Cardiac fibroblast (primary cell): ENCODE measurements around the gene BARHL2.

ENCODE experiments used
- DNase-seq, 2 donors: peaks; one replicate each; pipeline versions ENCODE4 v3.0.0 to v3.0.0-alpha.2; 2010; ENCODE audit warnings: low read depth in 2 of 2
- H3K4me3 ChIP-seq, 2 donors: replicated peaks in 1 of 2; 1 replicate in 1 of 2; 2 replicates in 1 of 2; pipeline ENCODE4 v1.5.1; 2011; ENCODE audit warnings: low read depth in 2 of 2, low read length in 2 of 2, mild to moderate bottlenecking in 2 of 2, moderate library complexity in 1 of 2
- TF ChIP-seq, protein P1 (sequence below): IDR thresholded peaks from one replicate; pipeline ENCODE4 v1.5.1; 2011; ENCODE audit warnings: low read depth, mild to moderate bottlenecking, low read length, inconsistent platforms

The BARHL2 gene

DNA sequence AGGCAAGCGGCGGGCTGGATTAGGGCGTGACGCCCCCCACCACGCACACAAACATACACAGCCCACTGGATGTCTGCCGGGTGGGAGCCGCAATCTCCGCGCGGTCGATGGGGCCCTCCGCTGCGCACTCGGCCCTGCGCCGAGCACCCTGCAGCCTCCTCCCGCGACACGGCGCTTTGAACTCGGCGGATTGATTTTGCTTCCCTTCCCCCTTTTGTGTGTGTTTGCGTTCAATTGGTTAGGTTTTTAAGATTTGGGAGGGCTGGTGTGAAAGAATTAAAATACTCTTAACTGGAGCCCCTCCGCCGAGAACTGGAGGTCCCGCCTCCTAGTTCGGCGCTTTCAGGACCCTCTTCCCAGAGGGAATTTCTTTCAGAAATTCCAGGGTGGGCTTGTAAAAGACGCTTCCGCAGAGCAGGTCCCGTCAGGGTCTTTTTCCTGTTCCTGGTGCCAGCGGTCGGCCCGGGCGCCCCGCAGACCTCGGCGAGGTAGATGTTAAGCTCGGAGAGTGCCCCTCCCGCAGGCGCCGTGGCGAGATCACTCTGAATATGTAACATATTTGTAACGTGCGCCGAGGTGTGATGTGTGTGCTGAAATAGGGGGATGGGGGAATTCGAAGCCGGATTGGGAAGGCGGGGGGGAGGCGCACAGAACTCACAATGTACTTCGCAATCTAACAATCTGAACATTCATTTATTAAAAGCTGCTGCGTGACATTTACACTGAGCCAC is 8.0 kb upstream of the BARHL2 start:
- TF ChIP-seq, protein P1, sequence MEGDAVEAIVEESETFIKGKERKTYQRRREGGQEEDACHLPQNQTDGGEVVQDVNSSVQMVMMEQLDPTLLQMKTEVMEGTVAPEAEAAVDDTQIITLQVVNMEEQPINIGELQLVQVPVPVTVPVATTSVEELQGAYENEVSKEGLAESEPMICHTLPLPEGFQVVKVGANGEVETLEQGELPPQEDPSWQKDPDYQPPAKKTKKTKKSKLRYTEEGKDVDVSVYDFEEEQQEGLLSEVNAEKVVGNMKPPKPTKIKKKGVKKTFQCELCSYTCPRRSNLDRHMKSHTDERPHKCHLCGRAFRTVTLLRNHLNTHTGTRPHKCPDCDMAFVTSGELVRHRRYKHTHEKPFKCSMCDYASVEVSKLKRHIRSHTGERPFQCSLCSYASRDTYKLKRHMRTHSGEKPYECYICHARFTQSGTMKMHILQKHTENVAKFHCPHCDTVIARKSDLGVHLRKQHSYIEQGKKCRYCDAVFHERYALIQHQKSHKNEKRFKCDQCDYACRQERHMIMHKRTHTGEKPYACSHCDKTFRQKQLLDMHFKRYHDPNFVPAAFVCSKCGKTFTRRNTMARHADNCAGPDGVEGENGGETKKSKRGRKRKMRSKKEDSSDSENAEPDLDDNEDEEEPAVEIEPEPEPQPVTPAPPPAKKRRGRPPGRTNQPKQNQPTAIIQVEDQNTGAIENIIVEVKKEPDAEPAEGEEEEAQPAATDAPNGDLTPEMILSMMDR, result no peak
- DNase-seq, result no peak
- H3K4me3 ChIP-seq, result no peak overlapping the region

DNA sequence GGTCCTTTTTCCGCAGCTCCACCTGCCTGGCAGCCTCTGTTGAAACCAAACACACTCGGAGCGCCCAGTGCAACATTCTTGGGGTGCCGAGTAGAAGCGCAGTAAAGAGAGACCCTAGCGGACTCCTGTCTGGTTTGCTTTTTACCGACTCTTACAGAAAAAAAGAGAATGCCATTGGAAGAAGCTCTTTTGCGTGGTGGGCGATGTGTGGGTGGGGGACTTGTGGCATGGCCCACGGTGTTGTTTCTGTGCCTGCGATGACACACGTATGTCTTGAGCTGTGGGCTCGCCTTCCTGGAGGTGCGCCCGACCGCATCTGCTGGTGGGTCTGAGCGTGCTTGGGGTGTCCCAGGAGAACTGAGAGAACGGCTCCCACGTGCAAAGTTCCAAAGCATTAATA is 7.3 kb upstream of the BARHL2 start:
- H3K4me3 ChIP-seq, result no peak overlapping the region
- TF ChIP-seq, protein P1, result no peak
- DNase-seq, result no peak

DNA sequence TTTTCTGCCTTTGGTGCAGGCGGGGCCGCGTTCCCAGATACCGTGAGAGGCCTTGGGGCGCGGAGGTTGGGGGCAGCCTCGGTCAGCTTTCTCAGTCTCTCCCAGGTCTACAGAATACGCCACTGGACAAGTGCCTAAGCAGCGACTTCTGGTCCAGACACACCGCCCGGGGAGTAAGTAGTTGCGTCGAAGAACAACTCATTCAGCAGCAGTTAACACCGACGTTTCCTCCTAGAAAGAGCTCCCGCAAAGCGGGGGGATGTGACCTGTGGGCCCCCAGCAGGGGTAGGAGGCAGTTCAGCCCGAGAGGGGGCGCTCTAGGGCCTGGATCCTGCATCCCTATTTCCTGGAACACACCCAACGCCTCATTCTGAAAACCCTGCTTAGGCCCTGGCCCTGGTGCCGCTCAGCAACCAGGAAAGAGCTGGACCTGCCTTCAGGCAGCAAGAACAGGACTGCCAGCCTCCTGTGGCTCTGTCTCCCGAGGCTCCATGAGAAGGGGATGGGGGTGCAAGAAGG is 6.5 kb upstream of the BARHL2 start:
- H3K4me3 ChIP-seq, result peak overlapping the region; percentile 19 to 21
- DNase-seq, result no peak
- TF ChIP-seq, protein P1, result no peak

DNA sequence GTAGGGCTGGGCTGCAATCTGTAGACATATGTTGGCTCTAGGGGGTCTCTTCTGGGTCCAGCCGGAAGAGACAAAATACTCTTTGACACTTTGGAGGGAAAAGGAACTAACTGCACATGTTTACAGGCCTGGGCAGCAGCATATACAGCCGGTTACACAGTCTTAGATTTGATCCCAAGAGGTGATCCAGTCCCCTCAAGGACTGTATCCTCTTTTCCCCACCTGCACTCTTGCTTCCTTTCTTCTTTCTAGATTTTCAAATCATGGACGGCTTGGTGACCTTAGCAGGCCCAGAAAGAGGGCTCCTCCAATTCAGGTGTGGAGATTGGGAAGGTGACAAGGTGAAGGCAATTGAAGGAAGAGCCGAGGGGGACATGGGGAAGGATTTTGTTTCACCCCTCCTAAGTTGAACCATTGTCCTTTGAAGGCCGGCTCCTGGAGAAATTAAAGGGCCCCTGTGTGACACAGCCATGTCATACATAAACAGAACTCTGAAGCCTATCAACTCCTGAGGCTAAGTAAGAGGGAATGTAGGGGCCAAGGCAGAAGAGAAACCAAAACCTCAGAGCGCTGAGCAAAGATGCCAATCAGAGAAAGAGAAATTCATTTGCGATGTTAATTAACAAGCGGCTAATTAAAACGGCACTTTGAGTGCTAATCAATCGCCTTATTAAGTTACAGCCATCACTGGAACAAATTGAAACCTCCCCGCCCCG is 5.9 kb upstream of the BARHL2 start:
- no peak for DNase-seq
- TF ChIP-seq, protein P1, result no peak
- H3K4me3 ChIP-seq, result peak overlapping the region; percentile 19 to 21

DNA sequence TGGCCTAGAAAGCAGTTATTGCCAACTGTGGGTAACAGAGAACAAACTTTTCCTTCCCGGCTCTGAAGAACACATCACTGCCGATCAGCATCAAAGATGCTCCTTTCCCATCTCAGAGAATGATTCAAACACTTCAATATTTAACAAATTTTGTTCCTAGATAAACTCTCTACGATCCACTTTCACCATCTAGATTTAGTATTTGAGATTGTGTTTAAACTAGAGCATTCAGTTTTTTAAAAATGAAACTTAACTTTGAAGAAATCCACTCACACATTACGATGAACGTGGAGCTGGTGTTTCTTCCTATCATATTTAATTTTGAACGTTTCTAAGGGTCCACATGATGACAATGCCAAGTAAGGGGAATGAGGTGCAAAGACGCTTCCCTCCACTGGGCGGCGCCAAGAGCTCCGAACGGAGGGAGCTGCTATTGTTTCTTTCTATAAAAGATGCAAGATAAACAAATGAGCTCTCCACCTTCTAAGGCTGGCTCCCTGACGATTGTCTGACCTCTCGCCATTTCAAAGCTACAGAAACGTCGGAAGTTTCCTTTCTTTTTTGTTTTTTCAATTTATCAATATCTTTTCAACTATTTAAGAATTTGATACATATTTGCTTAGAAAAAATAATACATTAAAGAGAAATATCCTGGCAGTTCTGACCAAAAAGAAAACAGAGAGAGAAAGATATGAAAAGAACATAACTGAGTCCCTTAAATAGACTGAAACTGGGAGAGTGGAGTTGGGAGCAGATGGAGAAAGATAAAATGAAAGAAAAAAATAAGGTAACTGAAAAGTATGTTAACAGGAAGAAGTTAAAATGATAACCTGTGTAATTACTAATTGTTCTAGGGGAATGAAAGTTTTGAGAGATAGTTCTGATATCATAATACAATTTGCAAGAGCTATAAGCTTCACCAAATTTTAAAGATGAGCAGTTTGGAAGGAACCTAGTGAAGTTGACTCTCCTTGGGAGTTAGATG is 4.4 kb upstream of the BARHL2 start:
- peak; percentile 65 to 66 for DNase-seq
- no peak overlapping the region for H3K4me3 ChIP-seq
- TF ChIP-seq, protein P1, result peak; percentile 94

DNA sequence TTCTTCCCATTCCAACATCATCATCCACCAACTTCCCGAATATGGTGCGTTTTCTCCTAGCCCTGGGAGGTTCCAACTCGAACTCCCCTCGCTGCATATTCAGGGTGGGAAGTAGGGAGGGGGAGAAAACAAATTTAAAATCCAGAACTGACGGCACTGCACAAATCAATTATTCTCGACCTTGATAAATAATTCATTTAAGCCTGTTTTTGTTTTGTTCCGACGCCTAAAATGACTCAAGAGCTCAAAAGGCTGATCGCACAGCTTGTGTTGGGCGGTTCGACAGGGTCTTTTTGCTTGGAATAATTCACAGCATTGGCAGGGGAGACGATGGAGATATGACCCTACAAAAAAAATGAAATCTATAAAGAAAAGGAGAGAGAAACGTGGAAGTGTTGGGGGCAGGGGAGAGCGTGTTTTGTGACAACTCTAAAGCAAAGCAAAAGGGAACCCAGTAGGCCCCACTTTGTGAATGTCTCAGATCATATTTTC is 3.1 kb upstream of the BARHL2 start:
- TF ChIP-seq, protein P1, result no peak
- H3K4me3 ChIP-seq, result no peak overlapping the region
- DNase-seq, result no peak
